DLD1 (cell line): ENCODE data around the gene SLC26A1.
"Not testable (repeated sequence)": the region's sequence is repeated elsewhere in the genome, so short reads cannot be mapped to it uniquely, and the experiment has no call there.

Experiments
- in situ Hi-C: cut with HindIII; loops from 2 replicates; pipeline ENCODE4 v1.10.0; 2017; ENCODE audit warnings: low sequenced_read_pairs

Gene SLC26A1

DNA sequence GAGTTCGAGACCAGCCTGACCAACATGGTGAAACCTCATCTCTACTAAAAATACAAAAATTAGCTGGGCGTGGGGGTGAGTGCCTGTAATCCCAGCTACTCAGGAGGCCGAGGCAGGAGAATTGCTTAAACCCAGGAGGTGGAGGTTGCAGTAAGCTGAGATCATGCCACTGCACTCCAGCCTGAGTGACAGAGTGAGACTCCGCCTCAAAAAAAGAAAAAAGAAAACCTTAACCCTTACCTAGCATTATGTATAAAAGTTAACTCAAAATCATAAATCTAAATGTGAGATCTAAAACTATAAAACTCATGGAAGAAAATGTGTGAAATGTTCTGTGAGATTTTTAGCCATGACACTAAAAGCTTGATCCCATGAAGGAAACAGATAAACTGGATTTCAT lies 53.7 kb downstream of the SLC26A1 start:
- in situ Hi-C loops: not testable (repeated sequence)
